Globus pallidus (tissue), 1 donor: Measurements from ENCODE around the gene SLITRK3.

Experiments
- DNase-seq: peaks from one replicate; pipeline ENCODE4 v3.0.0-alpha.2; 2015; ENCODE audit warnings: low spot score

The SLITRK3 gene, protein sequence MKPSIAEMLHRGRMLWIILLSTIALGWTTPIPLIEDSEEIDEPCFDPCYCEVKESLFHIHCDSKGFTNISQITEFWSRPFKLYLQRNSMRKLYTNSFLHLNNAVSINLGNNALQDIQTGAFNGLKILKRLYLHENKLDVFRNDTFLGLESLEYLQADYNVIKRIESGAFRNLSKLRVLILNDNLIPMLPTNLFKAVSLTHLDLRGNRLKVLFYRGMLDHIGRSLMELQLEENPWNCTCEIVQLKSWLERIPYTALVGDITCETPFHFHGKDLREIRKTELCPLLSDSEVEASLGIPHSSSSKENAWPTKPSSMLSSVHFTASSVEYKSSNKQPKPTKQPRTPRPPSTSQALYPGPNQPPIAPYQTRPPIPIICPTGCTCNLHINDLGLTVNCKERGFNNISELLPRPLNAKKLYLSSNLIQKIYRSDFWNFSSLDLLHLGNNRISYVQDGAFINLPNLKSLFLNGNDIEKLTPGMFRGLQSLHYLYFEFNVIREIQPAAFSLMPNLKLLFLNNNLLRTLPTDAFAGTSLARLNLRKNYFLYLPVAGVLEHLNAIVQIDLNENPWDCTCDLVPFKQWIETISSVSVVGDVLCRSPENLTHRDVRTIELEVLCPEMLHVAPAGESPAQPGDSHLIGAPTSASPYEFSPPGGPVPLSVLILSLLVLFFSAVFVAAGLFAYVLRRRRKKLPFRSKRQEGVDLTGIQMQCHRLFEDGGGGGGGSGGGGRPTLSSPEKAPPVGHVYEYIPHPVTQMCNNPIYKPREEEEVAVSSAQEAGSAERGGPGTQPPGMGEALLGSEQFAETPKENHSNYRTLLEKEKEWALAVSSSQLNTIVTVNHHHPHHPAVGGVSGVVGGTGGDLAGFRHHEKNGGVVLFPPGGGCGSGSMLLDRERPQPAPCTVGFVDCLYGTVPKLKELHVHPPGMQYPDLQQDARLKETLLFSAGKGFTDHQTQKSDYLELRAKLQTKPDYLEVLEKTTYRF

DNA sequence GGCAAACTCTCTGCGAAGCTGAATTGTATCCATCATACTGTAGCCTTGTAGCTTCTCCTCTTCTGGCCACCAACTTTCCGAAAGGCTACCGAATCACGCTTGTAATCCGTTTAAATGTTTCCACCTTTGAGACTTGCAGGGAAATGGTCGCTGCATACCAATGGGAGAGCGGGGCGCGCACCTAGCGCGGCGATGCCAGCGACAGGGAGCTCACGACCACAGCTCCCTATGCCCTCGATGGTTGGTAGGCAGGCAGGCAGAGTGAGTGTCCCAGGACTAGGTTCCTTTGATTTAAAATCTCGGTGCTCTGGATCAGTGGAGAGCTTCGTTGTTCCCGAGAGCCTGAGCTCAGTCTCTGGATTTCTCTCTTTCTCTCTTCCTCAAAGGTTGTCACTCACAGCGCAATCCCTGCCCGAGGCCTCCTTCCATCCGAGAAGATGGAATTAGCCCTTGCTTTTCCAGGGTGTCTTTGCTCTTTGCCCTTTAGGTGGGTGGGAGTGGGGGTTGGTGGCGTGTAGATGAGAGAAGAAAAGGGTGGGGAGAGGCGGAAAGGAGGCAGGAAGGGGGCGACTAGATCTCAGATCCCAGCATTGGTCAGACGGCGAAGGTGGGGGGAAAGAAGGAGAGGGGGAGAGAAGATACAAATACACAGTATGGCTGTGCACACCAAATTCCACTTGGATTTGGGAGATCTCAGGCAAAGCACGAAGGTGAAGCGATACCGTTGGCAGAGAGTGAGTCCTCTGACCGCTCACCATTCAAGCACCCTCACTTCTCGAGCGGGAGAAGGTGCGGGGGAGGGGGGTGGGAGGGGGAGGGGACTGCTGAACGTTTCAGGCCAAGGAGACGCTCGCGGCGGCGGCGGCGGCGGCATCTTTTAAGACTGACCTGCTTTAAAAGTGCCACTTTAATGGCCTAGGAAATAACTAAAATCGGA, at the start of gene SLITRK3:
Gene SLITRK3, minus strand, starts transcription at position 745 of the 937 bp plus-strand sequence. CDS start 5,554 bp downstream, outside the sequence.
- peak; percentile 12 for DNase-seq

DNA sequence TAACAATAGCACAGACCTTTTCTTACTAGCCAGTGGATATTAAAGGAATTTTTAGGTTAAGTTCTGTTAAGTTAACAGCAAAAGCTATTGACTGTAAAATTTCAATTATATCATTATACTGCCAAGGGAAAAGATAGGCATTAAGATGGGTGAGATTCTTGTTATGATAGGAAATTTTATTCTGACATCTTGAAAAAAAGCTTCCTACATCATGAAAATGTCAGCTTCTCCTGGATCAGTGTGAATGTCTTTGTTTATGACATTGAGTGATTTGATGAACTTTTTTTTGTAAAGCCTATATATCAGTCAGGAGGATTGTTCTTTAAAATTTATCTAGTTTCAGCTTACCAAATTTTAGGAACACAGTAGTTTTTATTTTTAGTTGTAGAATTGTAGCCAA, 47.4 kb upstream of the SLITRK3 start:
- DNase-seq = no peak

DNA sequence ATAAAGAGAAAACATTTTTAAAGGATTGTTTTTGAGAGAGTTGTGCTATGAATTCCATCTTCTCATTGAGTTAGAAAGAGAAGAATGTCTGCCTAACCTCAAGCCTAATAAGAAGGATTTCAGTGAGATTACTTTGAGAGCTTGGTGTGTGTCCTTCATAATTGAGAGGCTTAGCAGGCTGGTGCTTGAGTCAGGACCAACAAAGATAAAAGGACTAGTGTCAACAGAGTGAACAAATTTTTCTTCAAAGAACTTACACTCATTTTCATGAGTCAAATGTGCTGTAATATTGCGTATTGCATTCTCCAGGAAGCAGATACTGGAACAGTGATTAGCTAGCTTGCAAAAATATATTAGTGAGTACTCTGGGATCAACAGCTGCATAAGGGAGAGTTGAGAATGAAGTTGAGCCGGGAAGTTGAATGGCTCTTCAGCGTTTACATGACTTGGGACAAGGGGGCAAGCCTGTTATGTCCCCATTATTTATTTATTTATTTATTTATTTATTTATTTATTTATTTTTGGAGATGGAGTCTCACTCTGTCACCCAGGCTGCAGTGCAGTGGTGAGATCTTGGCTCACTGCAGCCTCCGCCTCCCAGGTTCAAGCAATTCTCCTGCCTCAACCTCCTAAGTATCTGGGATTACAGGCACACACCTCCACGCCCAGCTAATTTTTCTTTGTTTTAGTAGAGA, 37.5 kb upstream of the SLITRK3 start:
- DNase-seq = no peak

DNA sequence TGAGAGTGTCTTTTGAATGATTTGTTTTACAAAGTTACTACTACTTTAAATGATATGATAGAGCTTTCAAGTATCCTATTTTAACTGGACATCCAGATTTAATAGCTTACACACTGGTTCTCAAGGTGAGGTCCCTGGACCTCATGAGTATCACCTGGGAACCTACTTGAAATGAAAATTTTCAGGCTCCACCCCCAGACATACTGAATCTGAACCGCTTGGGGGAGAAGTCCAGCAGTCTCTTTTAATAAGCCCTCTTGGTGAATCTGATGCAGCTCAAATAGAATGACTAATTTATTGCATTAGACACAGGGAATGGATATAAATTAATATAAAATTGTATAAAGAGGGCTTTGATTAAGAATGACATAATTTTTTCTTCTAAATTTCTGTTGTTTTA, 29.4 kb upstream of the SLITRK3 start:
- no peak for DNase-seq

DNA sequence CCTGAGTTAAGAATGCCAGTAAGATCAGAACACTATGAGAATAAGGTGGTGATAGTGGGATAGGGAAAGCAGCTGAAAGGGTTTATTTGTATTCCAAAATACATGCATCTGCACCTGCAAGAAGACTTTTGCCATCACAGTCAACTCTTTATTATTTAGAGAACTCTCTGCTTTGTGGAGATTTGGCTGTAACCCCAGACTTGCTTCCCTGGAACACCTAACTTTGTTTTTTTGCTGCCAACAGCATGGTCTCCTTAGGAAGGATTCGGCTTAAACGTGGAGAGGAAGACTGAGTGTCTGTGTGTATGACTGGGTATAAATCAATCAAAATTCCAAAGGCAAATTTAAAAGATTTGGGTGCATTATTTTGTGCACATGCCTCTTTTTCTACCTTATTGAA, 21.6 kb upstream of the SLITRK3 start:
- no peak for DNase-seq

DNA sequence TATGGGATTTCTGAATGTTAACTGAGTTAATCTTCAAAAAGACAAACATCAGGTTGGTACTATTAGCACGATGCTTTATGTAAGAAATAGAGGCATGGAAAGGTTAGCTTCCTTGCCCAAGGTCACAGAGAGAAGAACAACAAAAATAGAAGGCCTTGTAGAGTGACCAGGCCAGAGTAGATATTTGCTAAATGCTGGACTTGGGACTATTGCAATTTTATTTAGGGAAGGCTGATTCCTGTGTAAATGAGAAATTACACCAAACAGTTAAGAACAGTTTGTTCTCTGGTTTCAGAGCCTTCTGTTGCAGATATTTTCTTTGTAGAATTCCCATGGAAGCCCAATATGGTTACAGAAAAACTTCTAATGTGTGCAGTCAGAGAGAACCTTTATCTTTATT, 16.4 kb upstream of the SLITRK3 start:
- no peak for DNase-seq

DNA sequence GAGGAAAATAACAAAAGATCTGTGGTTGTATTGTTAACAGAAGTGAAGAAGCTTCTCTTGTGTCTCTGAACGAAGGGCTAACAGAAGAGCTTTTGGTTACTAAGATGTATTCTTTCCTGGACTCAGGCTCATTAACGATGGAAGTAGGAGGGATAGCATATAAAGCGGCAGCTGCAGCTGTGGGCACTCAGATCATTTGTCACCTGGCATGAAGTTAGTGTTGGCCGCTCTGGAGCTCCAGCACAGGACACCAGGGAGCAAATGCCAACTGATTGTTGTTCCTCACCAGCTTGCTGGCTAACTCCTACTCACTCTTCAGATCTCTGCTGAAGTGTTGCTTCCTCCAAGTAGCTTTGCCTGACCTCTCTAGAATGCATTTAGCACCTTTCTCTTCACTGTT, 15.5 kb upstream of the SLITRK3 start:
- DNase-seq = no peak

DNA sequence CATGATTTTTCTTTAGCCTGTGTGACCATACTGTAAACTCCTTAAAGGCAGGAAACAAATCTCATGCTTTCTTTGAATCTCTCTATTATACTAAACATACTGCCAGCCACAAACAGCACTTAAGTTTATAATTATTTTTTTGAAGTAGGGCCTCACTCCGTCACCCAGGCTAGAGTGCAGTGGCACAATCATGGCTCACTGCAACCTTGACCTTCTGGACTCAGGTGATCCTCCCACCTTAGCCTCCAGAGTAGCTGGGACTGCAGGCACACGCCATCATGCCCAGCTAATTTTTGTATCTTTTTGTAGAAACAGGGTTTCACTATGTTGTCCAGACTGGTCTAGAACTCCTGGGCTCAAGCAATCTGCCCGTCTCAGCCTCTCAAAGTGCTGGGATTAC, 14.5 kb upstream of the SLITRK3 start:
- DNase-seq = no peak

DNA sequence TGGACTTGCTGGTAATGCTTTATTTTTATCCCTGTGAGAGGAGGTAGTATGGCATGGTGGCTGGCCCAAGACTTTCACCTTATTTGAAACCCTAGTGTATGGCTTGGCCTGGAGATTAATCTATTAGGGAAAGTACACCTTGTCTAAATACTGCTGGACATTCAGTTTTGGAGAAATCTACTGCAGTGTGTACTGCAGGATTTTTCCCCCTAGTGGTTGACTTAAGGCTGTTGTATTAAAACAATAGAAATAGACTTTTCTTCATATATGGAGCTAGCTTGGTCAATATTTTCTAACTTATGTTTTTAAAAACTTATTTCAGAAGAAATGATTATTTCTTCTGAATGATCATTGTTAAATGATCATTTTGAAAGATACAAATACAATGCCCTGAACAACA, 13.9 kb upstream of the SLITRK3 start:
- DNase-seq = no peak

DNA sequence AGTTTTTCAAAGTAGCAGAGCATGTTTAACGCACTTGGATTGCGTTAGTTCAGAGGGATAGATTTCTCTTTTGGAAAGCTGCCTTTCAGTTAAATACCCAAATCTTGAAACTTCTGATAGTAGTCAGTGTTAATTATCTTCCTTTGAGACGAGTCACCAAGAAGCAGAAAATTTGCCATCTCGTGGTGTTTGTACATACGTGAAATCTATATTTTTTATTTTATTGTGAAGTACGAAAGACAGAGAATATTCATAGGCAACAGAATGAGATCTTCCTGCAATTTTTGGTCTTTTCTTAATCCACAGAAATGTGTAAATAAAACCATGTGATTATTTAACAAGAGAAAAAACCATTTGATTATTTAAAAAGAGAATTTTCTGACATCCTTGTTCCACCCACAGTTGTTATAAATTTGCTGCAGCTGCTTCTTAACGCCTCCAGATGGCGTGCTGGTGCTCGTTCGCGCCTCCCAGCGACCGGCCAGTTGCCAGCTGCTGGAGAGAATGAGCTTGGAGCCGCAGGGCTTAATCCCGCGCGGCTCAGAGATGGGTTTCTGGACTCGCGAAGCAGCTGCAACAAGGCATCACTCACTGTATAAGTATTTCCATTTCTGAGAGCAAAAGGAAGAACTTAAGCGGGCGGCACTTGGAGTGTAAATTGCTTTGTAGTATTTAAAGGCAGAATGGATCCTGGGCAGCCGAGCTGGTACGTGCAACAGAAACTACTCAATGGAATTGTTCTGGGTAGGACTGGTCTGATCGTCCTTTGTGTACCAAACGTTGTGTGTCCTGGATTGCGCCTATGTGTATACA, 10.5 kb upstream of the SLITRK3 start:
- DNase-seq = peak; percentile 79

DNA sequence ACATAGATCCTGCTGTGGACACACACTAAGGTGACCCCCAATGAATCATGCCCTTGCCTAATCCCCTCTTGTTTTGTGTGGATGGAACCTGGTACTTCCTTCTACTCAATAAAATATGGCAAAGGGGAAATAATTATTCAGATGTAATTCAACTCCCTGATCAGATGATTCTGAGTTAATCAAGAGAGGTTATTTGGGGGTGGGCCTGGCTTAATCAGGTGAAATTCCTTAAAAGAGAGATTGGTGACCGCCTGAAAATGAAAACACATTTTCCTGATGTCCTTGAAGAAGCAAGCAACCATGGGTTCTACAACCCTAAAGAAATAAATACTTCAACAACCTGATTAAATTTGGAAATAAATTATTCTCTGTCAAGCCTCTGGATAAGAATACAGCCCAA, 8.3 kb upstream of the SLITRK3 start:
- no peak for DNase-seq

DNA sequence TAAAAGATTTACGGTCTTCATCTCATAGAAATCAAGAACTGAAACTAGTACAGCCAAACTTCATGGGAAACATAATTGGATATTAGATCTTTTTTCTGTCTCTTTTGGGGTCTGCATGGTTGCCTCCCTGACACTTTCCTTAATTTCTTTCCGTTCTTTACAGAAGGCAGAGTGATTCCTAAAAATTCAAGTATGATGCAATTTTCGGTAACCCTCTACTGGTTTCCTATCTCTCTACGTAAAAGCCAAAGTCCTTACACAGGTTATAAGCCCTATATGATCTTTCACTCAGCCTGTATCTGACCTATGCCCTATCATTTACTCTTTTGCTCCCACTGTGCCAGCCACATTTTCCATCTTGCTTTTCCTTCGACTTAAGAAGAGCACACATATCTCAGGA, 6.8 kb upstream of the SLITRK3 start:
- no peak for DNase-seq

DNA sequence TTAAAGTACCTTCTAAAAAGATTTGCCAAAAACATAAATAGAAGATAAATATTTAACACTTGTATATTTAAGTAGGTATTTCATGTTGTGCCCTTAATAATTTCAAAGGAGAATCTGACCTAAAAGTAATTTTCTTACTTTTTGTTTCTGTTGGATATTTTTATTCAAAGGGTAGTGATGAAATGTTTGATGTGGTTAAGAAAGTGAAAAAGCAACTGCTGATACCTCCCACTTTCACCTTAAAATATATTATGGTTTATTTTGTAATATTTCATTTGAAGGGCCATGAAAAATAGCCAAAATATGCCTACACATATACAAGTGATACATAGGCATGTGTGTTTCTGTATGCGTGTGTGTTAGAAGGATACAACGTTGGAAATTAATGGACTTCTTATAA, 5.8 kb upstream of the SLITRK3 start:
- DNase-seq = no peak

DNA sequence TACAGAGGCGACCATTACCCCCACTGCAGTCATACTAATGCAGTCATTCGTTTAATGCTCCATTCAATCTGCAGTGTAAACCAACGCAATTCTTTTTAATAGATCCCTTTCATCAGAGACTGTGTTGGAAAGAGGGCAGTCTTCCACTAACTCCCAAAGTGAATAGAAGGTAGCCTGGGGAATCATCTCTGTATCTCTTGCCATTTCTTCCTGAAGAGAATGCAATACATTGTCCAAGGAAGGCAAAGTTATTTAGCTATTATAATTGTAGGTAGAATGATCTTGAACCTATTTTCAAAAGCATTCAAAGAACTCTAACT, 1.3 kb upstream of the SLITRK3 start:
- DNase-seq = no peak

DNA sequence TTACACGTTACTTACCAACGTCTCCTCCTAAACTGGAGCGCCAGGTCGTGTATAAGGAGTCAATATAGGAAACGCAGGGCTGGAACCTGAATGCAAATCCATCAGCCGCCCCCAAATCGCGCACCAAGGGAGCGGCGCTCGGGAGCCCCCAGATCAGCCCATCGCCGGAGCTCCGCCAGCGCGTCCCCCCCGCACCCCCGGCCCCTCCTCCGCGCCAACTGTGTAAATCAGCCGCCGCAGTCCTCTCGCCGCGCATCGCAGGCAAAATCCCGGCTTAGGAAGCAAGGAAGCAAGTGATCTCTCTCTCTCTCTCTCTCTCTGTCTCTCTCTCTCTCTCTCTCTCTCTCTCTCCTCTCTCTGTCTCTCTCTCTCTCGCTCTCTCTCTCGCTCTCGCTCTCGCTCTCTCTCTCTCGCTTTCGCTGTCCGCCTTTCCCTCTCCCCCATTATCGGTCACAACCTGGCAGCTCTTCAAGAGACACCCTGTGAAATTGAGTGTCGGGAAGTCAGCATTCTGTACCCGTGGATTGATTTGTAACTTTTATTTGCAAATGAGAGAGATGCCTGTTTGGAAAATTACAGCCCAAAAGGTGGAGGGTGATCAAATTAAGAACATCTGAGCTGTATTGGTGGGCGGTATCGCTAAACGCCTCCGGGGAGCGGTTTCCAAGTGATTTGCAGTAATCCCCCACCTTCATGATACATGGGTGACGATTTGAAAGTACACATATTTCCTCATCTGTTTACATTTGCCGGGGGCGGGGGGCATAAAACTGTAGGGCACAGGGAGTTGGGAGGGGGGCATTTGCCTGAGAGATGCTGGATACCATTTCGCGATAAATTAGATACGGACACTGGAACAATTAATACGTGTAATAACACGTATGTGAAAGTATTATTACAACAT, 645 bp upstream of the SLITRK3 start:
- peak; percentile 17 for DNase-seq

DNA sequence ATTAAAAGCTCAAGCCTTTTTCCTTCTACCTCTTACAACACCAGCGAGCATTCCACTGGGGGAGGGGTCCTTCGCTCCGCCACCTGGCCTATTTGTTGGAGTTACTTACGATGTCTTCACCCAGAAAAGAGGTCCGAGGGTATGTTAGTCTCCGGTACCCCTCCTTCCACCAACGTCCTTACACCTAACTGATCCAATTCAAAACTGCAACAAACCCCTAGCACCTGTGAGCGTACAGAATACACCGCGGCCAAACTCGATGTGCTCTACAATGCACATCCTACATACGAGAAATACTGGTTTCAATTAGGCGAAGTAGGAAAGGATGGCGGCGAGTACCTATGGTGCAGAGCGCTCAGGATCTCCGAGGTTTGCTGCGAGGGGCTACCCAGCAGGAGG, 944 bp downstream of the SLITRK3 start:
- no peak for DNase-seq

DNA sequence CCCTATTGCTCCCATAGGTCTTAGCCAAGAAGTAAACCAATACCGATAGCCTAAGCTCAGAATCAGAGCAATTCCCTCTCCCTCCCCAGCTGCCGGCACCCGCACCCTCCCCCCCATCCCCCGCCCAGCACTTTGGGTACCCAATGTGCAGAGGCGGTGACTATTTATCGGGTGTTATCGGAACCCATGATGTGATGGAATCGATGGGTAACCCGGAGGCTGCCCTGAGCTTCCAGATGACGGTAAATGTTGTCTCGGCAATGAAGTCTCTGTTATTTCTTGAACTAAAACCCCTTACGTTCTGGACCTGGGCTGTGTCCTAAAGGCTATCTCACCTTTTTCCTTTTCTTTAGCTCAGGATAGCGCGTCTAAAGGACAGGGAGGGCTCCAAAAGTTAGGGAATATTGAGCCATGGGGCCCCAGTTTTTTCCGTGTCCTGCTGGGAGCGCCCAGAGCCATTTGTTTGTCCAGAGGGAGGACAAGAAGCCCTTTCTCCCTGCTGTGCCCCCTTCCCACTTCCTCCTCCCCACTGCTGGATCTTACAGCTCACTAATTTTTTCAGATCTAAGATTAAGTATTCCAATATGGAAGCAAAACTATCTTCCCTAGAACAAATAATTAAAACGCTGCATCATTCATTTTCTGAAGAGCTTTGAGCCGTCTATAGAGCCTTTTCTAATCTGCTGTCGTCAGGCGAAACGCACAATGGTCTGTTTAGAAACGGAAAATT, 1.5 kb downstream of the SLITRK3 start:
- DNase-seq = peak; percentile 15

DNA sequence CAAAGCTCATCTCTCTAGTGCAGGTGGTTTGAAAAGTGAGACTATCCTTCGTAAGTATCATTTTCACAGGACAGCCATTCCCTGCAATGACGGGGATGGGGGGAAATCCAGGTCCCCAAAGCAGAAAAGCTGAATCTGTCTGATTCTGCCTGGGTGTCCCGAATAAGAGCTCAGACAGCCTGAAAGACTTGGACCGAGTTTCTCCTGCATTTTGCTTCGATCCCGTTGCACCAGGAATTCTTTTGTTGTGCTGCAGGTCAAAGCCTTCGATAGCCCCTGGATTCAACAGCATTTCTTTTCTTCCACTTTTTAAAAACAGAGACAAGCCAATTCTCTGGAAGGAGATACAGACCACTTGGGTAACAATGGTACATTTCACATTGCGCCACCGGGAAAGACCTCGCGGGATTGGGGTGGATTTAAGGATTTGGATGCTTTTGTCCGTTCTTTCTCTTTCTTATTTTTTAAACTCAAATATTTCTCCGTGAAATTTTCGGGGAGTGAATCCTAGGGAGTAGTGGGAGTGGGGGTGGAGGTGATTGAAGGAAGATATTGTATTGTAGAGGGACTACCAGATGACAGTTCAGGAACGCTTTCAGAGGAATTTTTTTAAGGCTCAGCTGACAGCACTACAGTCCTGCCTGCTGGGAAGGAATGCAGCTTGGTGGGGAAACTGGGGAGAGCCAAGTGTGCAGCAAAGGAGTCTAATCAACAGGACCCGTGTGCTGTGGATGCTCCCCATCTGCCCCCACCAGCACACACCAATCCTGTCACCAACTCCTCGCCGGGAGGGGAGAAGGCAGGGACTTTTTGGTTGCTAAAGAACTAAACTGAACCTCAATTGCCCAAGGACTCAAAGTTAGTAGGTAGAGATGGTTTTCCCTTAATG, 2.6 kb downstream of the SLITRK3 start:
- peak; percentile 11 for DNase-seq
